ENCODE data around the gene TBC1D8. TPM values are rescaled to one million over a fixed set of nuclear protein-coding genes. Genes with fewer than 3 reads are reported as not detected.

TBC1D8 gene
- total RNA-seq, 5 donors from 2014 or later (not counting 1 experiment from before 2014, with no cell fraction given) = 0.40 to 2.1 (median 2.0) TPM

- H3K27ac Mint-ChIP-seq = no peak overlapping the region
- Histone ChIP-seq H3K9me3 (no peaks in the 10 kb centered on the region), H3K4me1 (ENCODE audit: control insufficient read depth in 1 of 2, extremely low read depth in 1 of 2, insufficient read depth in 2 of 2, low read length in 2 of 2) (no peaks in the 10 kb centered on the region), H3K27me3 (replicated peaks in 1 of 2; ENCODE audit: control insufficient read depth in 2 of 2, extremely low read depth in 1 of 2, insufficient read depth in 2 of 2, low read length in 1 of 2) (peaks cover 0 to 2% of the 10 kb centered on the region in 2 experiments), H3K4me3 (ENCODE audit: control insufficient read depth in 1 of 2, extremely low read depth in 1 of 2, low read length in 1 of 2) (no peak overlapping the region), H3K27ac (ENCODE audit: low read length) (no peak overlapping the region), H3K36me3 (ENCODE audit: control insufficient read depth in 2 of 2, extremely low read depth in 1 of 2, insufficient read depth in 1 of 2, low read length in 1 of 2) (no peaks in the 10 kb centered on the region)
- ChIA-PET POLR2A (interaction anchor here (0.5 to 0.8 kb wide), 2 partner anchors 9 to 87 kb away, joined by 3 to 4 read pairs; no protein-coding TSS in a partner anchor), CTCF (interaction anchor here (0.6 to 1.3 kb wide), 2 partner anchors 9 to 191 kb away, joined by 3 to 8 read pairs; no protein-coding TSS in a partner anchor)
- no peaks in the 10 kb centered on the region for H3K36me3 Mint-ChIP-seq
- no peaks in the 10 kb centered on the region for H3K4me1 Mint-ChIP-seq
- no peak for ATAC-seq (replicated peaks in 1 of 4)
- DNase-seq = no peak
- H3K27me3 Mint-ChIP-seq = peaks cover 0 to 4% of the 10 kb centered on the region in 2 donors
- 86% methylated on average over 2 of the region's 9 CpGs for WGBS (ENCODE audit: insufficient coverage)
- H3K4me3 Mint-ChIP-seq = no peak overlapping the region
- no peaks in the 10 kb centered on the region for H3K9me3 Mint-ChIP-seq
Measured at GRCh38 chr2:101195871-101196661, 44.9 kb upstream of the TBC1D8 start.

GRCh38 chr2:101193033-101193626, 41.9 kb upstream of the TBC1D8 start:
- 94% methylated on average over 10 of the region's 11 CpGs for WGBS (ENCODE audit: insufficient coverage)
- Histone ChIP-seq H3K27me3 (replicated peaks in 1 of 2; ENCODE audit: control insufficient read depth in 2 of 2, extremely low read depth in 1 of 2, insufficient read depth in 2 of 2, low read length in 1 of 2) (peaks cover 0 to 11% of the 10 kb centered on the region in 2 experiments), H3K36me3 (ENCODE audit: control insufficient read depth in 2 of 2, extremely low read depth in 1 of 2, insufficient read depth in 1 of 2, low read length in 1 of 2) (no peaks in the 10 kb centered on the region), H3K4me1 (ENCODE audit: control insufficient read depth in 1 of 2, extremely low read depth in 1 of 2, insufficient read depth in 2 of 2, low read length in 2 of 2) (no peaks in the 10 kb centered on the region), H3K4me3 (ENCODE audit: control insufficient read depth in 1 of 2, extremely low read depth in 1 of 2, low read length in 1 of 2) (no peak overlapping the region), H3K27ac (ENCODE audit: low read length) (no peak overlapping the region), H3K9me3 (no peaks in the 10 kb centered on the region)
- Mint-ChIP-seq H3K36me3 (no peaks in the 10 kb centered on the region), H3K4me3 (no peak overlapping the region), H3K4me1 (no peaks in the 10 kb centered on the region), H3K27ac (no peak overlapping the region), H3K9me3 (peaks cover 0 to 9% (median 0%) of the 10 kb centered on the region in 3 donors), H3K27me3 (peaks cover 0 to 4% of the 10 kb centered on the region in 2 donors)
- ChIA-PET CTCF (interaction anchor here in 1 of 2 donors (0.7 kb wide), 1 partner anchor 222 kb away, joined by 8 read pairs; no protein-coding TSS in a partner anchor), POLR2A (interaction anchor here in 1 of 2 donors (0.7 kb wide), 1 partner anchor 115 kb away, joined by 4 read pairs; the partner anchor contains the start of gene RNF149)
- DNase-seq (no peak), ATAC-seq (replicated peaks in 1 of 4) (no peak)

GRCh38 chr2:101190747-101191516, 39.8 kb upstream of the TBC1D8 start:
- 17% methylated on average over 2 of the region's 9 CpGs for WGBS (ENCODE audit: insufficient coverage)
- H3K9me3 ChIP-seq = no peaks in the 10 kb centered on the region
- no peaks in the 10 kb centered on the region for H3K36me3 ChIP-seq (ENCODE audit: control insufficient read depth in 2 of 2, extremely low read depth in 1 of 2, insufficient read depth in 1 of 2, low read length in 1 of 2)
- H3K27ac ChIP-seq (ENCODE audit: low read length) = no peak overlapping the region
- no peak overlapping the region for H3K27ac Mint-ChIP-seq
- DNase-seq (no peak), ATAC-seq (replicated peaks in 1 of 4) (no peak)
- peaks cover 3% of the 10 kb centered on the region for H3K36me3 Mint-ChIP-seq
- CTCF ChIA-PET = interaction anchor here (0.6 to 0.7 kb wide), 2 partner anchors 539 to 1056 kb away, joined by 3 to 8 read pairs; no protein-coding TSS in a partner anchor
- H3K4me3 ChIP-seq (ENCODE audit: control insufficient read depth in 1 of 2, extremely low read depth in 1 of 2, low read length in 1 of 2) = no peak overlapping the region
- peaks cover 0 to 4% of the 10 kb centered on the region in 2 donors for H3K27me3 Mint-ChIP-seq
- POLR2A ChIA-PET = interaction anchor here in 1 of 2 donors (0.7 kb wide), 1 partner anchor 542 kb away, joined by 3 read pairs; no protein-coding TSS in a partner anchor
- no peaks in the 10 kb centered on the region for H3K4me1 ChIP-seq (ENCODE audit: control insufficient read depth in 1 of 2, extremely low read depth in 1 of 2, insufficient read depth in 2 of 2, low read length in 2 of 2)
- H3K27me3 ChIP-seq (replicated peaks in 1 of 2; ENCODE audit: control insufficient read depth in 2 of 2, extremely low read depth in 1 of 2, insufficient read depth in 2 of 2, low read length in 1 of 2) = peaks cover 0 to 11% of the 10 kb centered on the region in 2 experiments
- no peaks in the 10 kb centered on the region for H3K4me1 Mint-ChIP-seq
- H3K4me3 Mint-ChIP-seq = no peak overlapping the region
- H3K9me3 Mint-ChIP-seq = peaks cover 0 to 12% (median 3%) of the 10 kb centered on the region in 3 donors

GRCh38 chr2:101188683-101189405, 37.7 kb upstream of the TBC1D8 start:
- H3K27me3 Mint-ChIP-seq = peaks cover 0 to 4% of the 10 kb centered on the region in 2 donors
- H3K9me3 Mint-ChIP-seq = peaks cover 0 to 12% (median 3%) of the 10 kb centered on the region in 3 donors
- Histone ChIP-seq H3K36me3 (ENCODE audit: control insufficient read depth in 2 of 2, extremely low read depth in 1 of 2, insufficient read depth in 1 of 2, low read length in 1 of 2) (no peaks in the 10 kb centered on the region), H3K4me3 (ENCODE audit: control insufficient read depth in 1 of 2, extremely low read depth in 1 of 2, low read length in 1 of 2) (no peak overlapping the region), H3K27me3 (replicated peaks in 1 of 2; ENCODE audit: control insufficient read depth in 2 of 2, extremely low read depth in 1 of 2, insufficient read depth in 2 of 2, low read length in 1 of 2) (peaks cover 0 to 11% of the 10 kb centered on the region in 2 experiments), H3K4me1 (ENCODE audit: control insufficient read depth in 1 of 2, extremely low read depth in 1 of 2, insufficient read depth in 2 of 2, low read length in 2 of 2) (no peaks in the 10 kb centered on the region), H3K9me3 (no peaks in the 10 kb centered on the region), H3K27ac (ENCODE audit: low read length) (no peak overlapping the region)
- H3K36me3 Mint-ChIP-seq = peaks cover 3% of the 10 kb centered on the region
- ChIA-PET POLR2A (no interaction called here), CTCF (interaction anchor here in 1 of 2 donors (1.2 kb wide), 1 partner anchor 16 kb away, joined by 4 read pairs; no protein-coding TSS in a partner anchor)
- H3K4me1 Mint-ChIP-seq = no peaks in the 10 kb centered on the region
- DNase-seq (no peak), ATAC-seq (replicated peaks in 1 of 4) (no peak)
- 77% methylated on average over 3 of the region's 5 CpGs for WGBS (ENCODE audit: insufficient coverage)
- no peak overlapping the region for H3K4me3 Mint-ChIP-seq
- H3K27ac Mint-ChIP-seq = no peak overlapping the region

GRCh38 chr2:101187131-101187530, 35.9 kb upstream of the TBC1D8 start:
- no peak overlapping the region for H3K4me3 Mint-ChIP-seq
- DNase-seq = no peak

More at GRCh38 chr2:101187131-101187530, 35.9 kb upstream of the TBC1D8 start:
- Histone ChIP-seq H3K27ac (ENCODE audit: low read length) (no peak overlapping the region), H3K27me3 (replicated peaks in 1 of 2; ENCODE audit: control insufficient read depth in 2 of 2, extremely low read depth in 1 of 2, insufficient read depth in 2 of 2, low read length in 1 of 2) (peaks cover 0 to 11% of the 10 kb centered on the region in 2 experiments), H3K4me1 (ENCODE audit: control insufficient read depth in 1 of 2, extremely low read depth in 1 of 2, insufficient read depth in 2 of 2, low read length in 2 of 2) (no peaks in the 10 kb centered on the region), H3K36me3 (ENCODE audit: control insufficient read depth in 2 of 2, extremely low read depth in 1 of 2, insufficient read depth in 1 of 2, low read length in 1 of 2) (no peaks in the 10 kb centered on the region), H3K9me3 (no peaks in the 10 kb centered on the region), H3K4me3 (ENCODE audit: control insufficient read depth in 1 of 2, extremely low read depth in 1 of 2, low read length in 1 of 2) (no peak overlapping the region)
- H3K9me3 Mint-ChIP-seq = peaks cover 0 to 12% (median 3%) of the 10 kb centered on the region in 3 donors
- ChIA-PET POLR2A (no interaction called here), CTCF (no interaction called here)
- H3K27me3 Mint-ChIP-seq = peaks cover 0 to 1% of the 10 kb centered on the region in 2 donors
- no peaks in the 10 kb centered on the region for H3K4me1 Mint-ChIP-seq
- peaks cover 3% of the 10 kb centered on the region for H3K36me3 Mint-ChIP-seq
- no CpG with 5 or more reads among the region's 2 CpGs for WGBS (ENCODE audit: insufficient coverage)
- H3K27ac Mint-ChIP-seq = no peak overlapping the region
- no peak for ATAC-seq (replicated peaks in 1 of 4)

Data from T-cell (primary cell).